Endodermal cell (in vitro differentiated cells): ENCODE data around the gene MIF4GD. TPM values are rescaled to one million over a fixed set of nuclear protein-coding genes. Genes with fewer than 3 reads are reported as not detected.

Source experiments
- DNase-seq: peaks from one replicate; pipeline ENCODE4 v3.0.0-alpha.2; 2017
- H3K27ac ChIP-seq: 2 replicates; pipeline ENCODE4 v1.5.1; 2013; ENCODE audit warnings: mild to moderate bottlenecking, low read depth, low read length, moderate library complexity
- H3K27me3 ChIP-seq: 2 replicates; pipeline ENCODE4 v1.6.1; 2013; ENCODE audit warnings: mild to moderate bottlenecking, low read length, moderate library complexity; ENCODE audit not compliant: insufficient read depth, control insufficient read depth, poor library complexity, severe bottlenecking
- H3K36me3 ChIP-seq: 2 replicates; pipeline ENCODE4 v1.7.0; 2013; ENCODE audit warnings: mild to moderate bottlenecking, low read length, moderate library complexity; ENCODE audit not compliant: control insufficient read depth, insufficient read depth
- H3K4me1 ChIP-seq: one replicate; pipeline ENCODE4 v1.7.0; 2013; ENCODE audit warnings: low read length; ENCODE audit not compliant: control insufficient read depth, insufficient read depth
- H3K4me3 ChIP-seq: 2 replicates; pipeline ENCODE4 v1.5.1; 2013; ENCODE audit warnings: mild to moderate bottlenecking, low read length, moderate library complexity
- H3K9ac ChIP-seq: 2 replicates; pipeline ENCODE4 v1.6.1; 2013; ENCODE audit warnings: mild to moderate bottlenecking, low read length, moderate library complexity; ENCODE audit not compliant: poor library complexity, severe bottlenecking; ENCODE audit errors: extremely low read depth
- H3K9me3 ChIP-seq: 2 replicates; pipeline ENCODE4 v1.6.1; 2013; ENCODE audit warnings: mild to moderate bottlenecking, low read length, moderate library complexity; ENCODE audit not compliant: control insufficient read depth
- H3K27ac Mint-ChIP-seq: 2 replicates; pipeline ENCODE4 v1.8.0; 2020; ENCODE audit warnings: mixed read lengths
- H3K27me3 Mint-ChIP-seq: 2 replicates; pipeline ENCODE4 v1.8.0; 2021; ENCODE audit warnings: mild to moderate bottlenecking, mixed read lengths; ENCODE audit not compliant: insufficient read depth
- H3K36me3 Mint-ChIP-seq: 2 replicates; pipeline ENCODE4 v1.8.0; 2020; ENCODE audit warnings: low read depth, mixed read lengths
- H3K4me1 Mint-ChIP-seq: 2 replicates; pipeline ENCODE4 v1.8.0; 2020; ENCODE audit warnings: mixed read lengths
- H3K4me3 Mint-ChIP-seq: 2 replicates; pipeline ENCODE4 v1.8.0; 2020; ENCODE audit warnings: mild to moderate bottlenecking, moderate library complexity, mixed read lengths
- H3K9me3 Mint-ChIP-seq: 2 replicates; pipeline ENCODE4 v1.8.0; 2020; ENCODE audit warnings: mild to moderate bottlenecking, mixed read lengths
- CTCF ChIP-seq: fragments of 200-600 bp; sonication (generic); conservative IDR thresholded peaks from 2 replicates; pipeline ENCODE4 v1.5.0; 2021; ENCODE audit warnings: antibody characterized with exemption, mild to moderate bottlenecking
- WGBS, 2 experiments: methylation state at CpG; one replicate each; pipeline versions ENCODE4 v1.1.5 to v1.1.7; 2013; ENCODE audit warnings: missing lambda C conversion rate in 2 of 2, mixed read lengths in 1 of 2; ENCODE audit not compliant: insufficient coverage in 1 of 2, insufficient read length in 1 of 2; 5-methylcytosine and 5-hydroxymethylcytosine counted together
- total RNA-seq, 2 donors: library from RNA; stranded (reverse); fragmentation: NEBNext Ultra II Directional in 1 of 2; extraction: Animal tissue kit (Norgen Biotek cat#: 25700) in 1 of 2; gene quantifications; 2 replicates in 1 of 2; 3 replicates in 1 of 2; pipeline ENCODE4 v1.2.1, GENCODE V29; 2021

Gene MIF4GD
- total RNA-seq, 2 donors from 2014 or later, result 17.9 to 28.6 TPM

DNA sequence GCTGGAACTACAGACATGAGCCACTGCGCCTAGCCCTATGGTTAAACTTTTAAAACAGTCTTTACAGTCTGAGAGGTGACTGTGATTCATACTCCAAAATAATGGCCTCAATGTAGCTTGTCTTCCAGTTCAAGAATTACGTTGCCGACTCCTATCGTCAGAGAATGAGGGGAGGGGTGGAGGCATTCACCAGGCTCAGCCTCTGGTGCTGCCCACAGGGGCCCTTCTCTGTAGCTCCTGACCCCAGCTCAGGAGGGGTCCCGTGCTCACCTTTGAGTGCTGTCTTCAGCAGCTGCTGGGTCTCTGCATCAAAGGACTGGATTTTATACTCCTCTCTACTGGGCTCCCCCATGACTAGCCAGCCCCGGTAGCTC is 1.2 kb downstream of the MIF4GD start:
- Histone ChIP-seq H3K27ac (no peak overlapping the region), H3K36me3 (peaks cover 22% of the 10 kb centered on the region), H3K27me3 (no peaks in the 10 kb centered on the region), H3K4me3 (peak overlapping the region; percentile 87), H3K9me3 (no peaks in the 10 kb centered on the region), H3K4me1 (peaks cover 9% of the 10 kb centered on the region), H3K9ac (peak overlapping the region; percentile 66)
- peaks cover 10% of the 10 kb centered on the region for H3K4me1 Mint-ChIP-seq
- 44 to 57% methylated on average over 4 to 6 of the region's 6 CpGs for WGBS, 2 experiments
- H3K9me3 Mint-ChIP-seq, result no peaks in the 10 kb centered on the region
- H3K4me3 Mint-ChIP-seq, result peak overlapping the region; percentile 71
- H3K36me3 Mint-ChIP-seq, result peaks cover 18% of the 10 kb centered on the region
- no peak for TF ChIP-seq CTCF
- no peaks in the 10 kb centered on the region for H3K27me3 Mint-ChIP-seq
- H3K27ac Mint-ChIP-seq, result peak overlapping the region; percentile 60
- no peak for DNase-seq

DNA sequence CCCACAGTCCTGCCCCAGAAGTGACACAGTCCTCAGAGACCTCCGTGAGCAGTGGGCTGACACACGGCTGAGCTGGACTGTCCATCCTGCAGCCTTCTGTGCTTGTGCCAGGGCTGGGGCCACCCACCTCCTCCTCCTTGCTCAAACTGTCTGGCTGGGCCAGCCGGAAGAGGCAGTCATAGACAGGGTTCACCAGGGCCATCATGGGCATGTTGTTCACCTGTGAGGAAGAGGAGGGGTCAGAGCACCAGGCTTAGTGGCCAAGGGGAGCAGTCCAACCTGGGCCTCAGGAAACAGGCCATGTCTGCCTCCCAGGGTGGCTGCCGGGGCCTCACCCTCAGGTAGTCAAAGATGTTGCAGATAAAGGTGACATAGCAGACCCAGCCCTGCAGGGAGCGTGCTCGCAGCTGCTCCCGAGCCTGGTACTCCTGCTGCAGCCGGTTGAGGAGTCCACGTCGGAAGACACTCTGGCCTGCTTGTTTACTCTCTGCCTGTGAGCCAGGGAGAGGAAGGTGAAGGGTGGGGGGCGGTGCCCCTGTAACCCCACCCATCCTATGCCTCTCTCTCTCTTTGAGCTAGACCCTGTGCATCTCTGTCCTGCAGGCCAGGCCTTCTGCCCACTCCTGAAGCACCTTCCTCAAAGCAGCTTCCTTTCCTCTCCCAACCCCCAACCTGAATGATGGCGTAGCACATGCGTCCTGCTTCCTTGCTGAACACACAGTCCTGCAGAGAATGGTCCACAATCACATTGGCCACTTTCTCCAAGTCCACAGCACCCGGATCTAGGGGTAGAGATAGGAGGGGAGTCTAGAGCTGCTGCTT is 3.4 kb downstream of the MIF4GD start:
- Histone ChIP-seq H3K4me1 (peaks cover 9% of the 10 kb centered on the region), H3K27ac (no peak overlapping the region), H3K27me3 (no peaks in the 10 kb centered on the region), H3K36me3 (peaks cover 40% of the 10 kb centered on the region), H3K9ac (no peak overlapping the region), H3K4me3 (no peak overlapping the region), H3K9me3 (no peaks in the 10 kb centered on the region)
- no peak overlapping the region for H3K4me3 Mint-ChIP-seq
- 63 to 76% methylated on average over 6 to 14 of the region's 14 CpGs for WGBS, 2 experiments
- peak; percentile 94 for DNase-seq
- TF ChIP-seq CTCF, result peak; percentile 76
- H3K9me3 Mint-ChIP-seq, result no peaks in the 10 kb centered on the region
- H3K27me3 Mint-ChIP-seq, result no peaks in the 10 kb centered on the region
- H3K4me1 Mint-ChIP-seq, result peaks cover 11% of the 10 kb centered on the region
- peak overlapping the region; percentile 69 for H3K27ac Mint-ChIP-seq
- H3K36me3 Mint-ChIP-seq, result peaks cover 33% of the 10 kb centered on the region

DNA sequence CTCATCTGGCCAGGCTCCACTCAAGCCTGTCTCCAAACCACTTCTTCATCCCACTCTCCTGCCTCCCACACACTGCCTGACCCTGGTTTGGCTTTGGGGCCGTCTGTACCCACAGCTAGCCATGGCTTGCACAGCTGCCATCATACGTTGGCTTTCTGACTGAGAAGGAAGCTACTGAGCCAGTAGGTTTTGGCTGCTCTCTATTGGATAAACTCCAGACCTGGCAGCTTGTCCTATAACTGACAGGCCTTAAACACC is 3.9 kb downstream of the MIF4GD start:
- H3K9me3 ChIP-seq, result no peaks in the 10 kb centered on the region
- H3K27me3 ChIP-seq, result no peaks in the 10 kb centered on the region
- no peak overlapping the region for H3K4me3 ChIP-seq
- H3K27ac ChIP-seq, result no peak overlapping the region
- no peak overlapping the region for H3K4me3 Mint-ChIP-seq
- no peak overlapping the region for H3K27ac Mint-ChIP-seq
- H3K27me3 Mint-ChIP-seq, result no peaks in the 10 kb centered on the region
- H3K9me3 Mint-ChIP-seq, result no peaks in the 10 kb centered on the region
- peaks cover 16% of the 10 kb centered on the region for H3K4me1 Mint-ChIP-seq
- H3K36me3 Mint-ChIP-seq, result peaks cover 33% of the 10 kb centered on the region
- no peak overlapping the region for H3K9ac ChIP-seq
- peaks cover 40% of the 10 kb centered on the region for H3K36me3 ChIP-seq
- no peak for TF ChIP-seq CTCF
- no peak for DNase-seq
- WGBS, 2 experiments, result 94 to 96% methylated on average over 2 of the region's 2 CpGs
- peaks cover 9% of the 10 kb centered on the region for H3K4me1 ChIP-seq
